Measurements from ENCODE around the gene BAIAP2L1. TPM values are rescaled to one million over a fixed set of nuclear protein-coding genes. Genes with fewer than 3 reads are reported as not detected.
A peak's percentile ranks its signal among the peaks of the same experiment; 100 is the strongest.

BAIAP2L1 gene
- total RNA-seq, 3 donors from 2014 or later, result 1.3 to 11.0 (median 8.5) TPM

DNA sequence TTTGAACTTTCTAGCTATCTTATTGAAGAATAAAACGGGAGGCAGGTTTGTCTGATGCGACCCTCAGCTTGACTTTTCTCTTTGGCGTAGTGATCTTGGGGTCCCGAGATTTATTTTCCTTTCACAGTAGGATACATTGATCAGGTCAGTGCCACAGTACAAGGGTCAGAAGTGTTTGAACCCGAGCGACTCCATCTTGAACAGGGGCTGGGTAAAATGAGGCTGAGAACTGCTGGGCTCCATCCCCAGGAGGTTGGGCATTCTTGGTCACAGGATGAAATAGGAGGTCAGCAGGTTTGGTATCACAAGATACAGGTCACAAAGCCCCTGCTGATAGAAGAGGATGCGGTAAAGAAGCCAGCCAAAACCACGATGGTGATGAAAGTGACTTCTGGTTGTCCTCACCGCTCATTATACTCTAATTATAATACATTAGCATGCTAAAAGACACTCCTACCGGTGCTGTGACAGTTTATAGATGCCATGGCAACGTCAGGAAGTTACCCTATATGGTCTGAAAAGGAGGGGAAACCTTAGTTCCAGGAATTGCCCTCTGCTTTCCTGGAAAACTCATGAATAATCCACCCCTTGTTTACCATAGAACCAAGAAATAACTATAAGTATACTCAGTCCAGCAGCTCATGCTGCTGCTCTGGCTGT is 145.8 kb downstream of the BAIAP2L1 start:
- no peak overlapping the region for H3K27ac ChIP-seq
- peaks cover 0 to 17% of the 10 kb centered on the region in 2 donors for H3K4me1 ChIP-seq
- H3K9me3 ChIP-seq, result no peaks in the 10 kb centered on the region
- TF ChIP-seq POLR2AphosphoS5 (IDR thresholded peaks at IDR 0.05), result no peak
- no peak for TF ChIP-seq POLR2A (IDR thresholded peaks at IDR 0.05)
- TF ChIP-seq, protein P1, sequence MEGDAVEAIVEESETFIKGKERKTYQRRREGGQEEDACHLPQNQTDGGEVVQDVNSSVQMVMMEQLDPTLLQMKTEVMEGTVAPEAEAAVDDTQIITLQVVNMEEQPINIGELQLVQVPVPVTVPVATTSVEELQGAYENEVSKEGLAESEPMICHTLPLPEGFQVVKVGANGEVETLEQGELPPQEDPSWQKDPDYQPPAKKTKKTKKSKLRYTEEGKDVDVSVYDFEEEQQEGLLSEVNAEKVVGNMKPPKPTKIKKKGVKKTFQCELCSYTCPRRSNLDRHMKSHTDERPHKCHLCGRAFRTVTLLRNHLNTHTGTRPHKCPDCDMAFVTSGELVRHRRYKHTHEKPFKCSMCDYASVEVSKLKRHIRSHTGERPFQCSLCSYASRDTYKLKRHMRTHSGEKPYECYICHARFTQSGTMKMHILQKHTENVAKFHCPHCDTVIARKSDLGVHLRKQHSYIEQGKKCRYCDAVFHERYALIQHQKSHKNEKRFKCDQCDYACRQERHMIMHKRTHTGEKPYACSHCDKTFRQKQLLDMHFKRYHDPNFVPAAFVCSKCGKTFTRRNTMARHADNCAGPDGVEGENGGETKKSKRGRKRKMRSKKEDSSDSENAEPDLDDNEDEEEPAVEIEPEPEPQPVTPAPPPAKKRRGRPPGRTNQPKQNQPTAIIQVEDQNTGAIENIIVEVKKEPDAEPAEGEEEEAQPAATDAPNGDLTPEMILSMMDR (IDR thresholded peaks at IDR 0.05), result no peak
- no peak overlapping the region for H3K4me3 ChIP-seq
- H3K36me3 ChIP-seq, result no peaks in the 10 kb centered on the region
- intact Hi-C loops (cut with DNase I; ENCODE audit: low total_unique reads), result no loop called here
- H3K27me3 ChIP-seq, result no peaks in the 10 kb centered on the region
- no peak for DNase-seq (ENCODE audit: low spot score in 2 of 2)

DNA sequence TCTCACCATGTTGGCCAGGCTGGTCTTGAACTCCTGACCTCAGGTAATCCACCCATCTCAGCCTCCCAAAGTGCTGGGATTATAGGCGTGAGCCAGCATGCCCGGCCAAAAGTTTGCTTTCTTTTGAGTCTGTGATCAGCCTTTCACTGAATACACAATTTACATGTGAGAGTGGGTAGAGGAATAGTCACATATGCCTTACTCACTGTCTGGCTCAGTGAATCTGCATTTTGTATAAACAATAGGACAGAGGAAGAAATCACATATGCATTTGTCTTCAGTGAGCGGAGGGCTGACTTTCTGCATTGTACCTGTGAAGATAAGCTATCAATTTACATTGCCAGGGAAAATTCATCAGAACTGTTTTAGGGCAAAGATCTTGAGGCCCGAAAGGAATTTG is 146.4 kb downstream of the BAIAP2L1 start:
- H3K27me3 ChIP-seq, result no peaks in the 10 kb centered on the region
- intact Hi-C loops (cut with DNase I; ENCODE audit: low total_unique reads), result no loop called here
- peaks cover 0 to 17% of the 10 kb centered on the region in 2 donors for H3K4me1 ChIP-seq
- no peak for DNase-seq (ENCODE audit: low spot score in 2 of 2)
- no peak overlapping the region for H3K27ac ChIP-seq
- H3K4me3 ChIP-seq, result no peak overlapping the region
- TF ChIP-seq, protein P1 (IDR thresholded peaks at IDR 0.05), result no peak
- TF ChIP-seq POLR2AphosphoS5 (IDR thresholded peaks at IDR 0.05), result no peak
- TF ChIP-seq POLR2A (IDR thresholded peaks at IDR 0.05), result no peak
- H3K9me3 ChIP-seq, result no peaks in the 10 kb centered on the region
- no peaks in the 10 kb centered on the region for H3K36me3 ChIP-seq

- intact Hi-C loops (cut with DNase I; ENCODE audit: low total_unique reads), result no loop called here
- Histone ChIP-seq H3K27ac (peak overlapping the region; percentile 83 to 88), H3K4me3 (peak overlapping the region; percentile 76 to 92 (median 91)), H3K36me3 (no peaks in the 10 kb centered on the region), H3K27me3 (no peaks in the 10 kb centered on the region), H3K4me1 (peaks cover 0 to 17% of the 10 kb centered on the region in 2 donors), H3K9me3 (no peaks in the 10 kb centered on the region)
- TF ChIP-seq POLR2A (IDR thresholded peaks at IDR 0.05), result no peak
- TF ChIP-seq, protein P1 (IDR thresholded peaks at IDR 0.05), result no peak
- TF ChIP-seq POLR2AphosphoS5 (IDR thresholded peaks at IDR 0.05), result peak in 1 of 3 donors; percentile 44
- DNase-seq (ENCODE audit: low spot score in 2 of 2), result no peak
Measured at GRCh38 chr7:98252425-98253054, 148.3 kb downstream of the BAIAP2L1 start.

DNA sequence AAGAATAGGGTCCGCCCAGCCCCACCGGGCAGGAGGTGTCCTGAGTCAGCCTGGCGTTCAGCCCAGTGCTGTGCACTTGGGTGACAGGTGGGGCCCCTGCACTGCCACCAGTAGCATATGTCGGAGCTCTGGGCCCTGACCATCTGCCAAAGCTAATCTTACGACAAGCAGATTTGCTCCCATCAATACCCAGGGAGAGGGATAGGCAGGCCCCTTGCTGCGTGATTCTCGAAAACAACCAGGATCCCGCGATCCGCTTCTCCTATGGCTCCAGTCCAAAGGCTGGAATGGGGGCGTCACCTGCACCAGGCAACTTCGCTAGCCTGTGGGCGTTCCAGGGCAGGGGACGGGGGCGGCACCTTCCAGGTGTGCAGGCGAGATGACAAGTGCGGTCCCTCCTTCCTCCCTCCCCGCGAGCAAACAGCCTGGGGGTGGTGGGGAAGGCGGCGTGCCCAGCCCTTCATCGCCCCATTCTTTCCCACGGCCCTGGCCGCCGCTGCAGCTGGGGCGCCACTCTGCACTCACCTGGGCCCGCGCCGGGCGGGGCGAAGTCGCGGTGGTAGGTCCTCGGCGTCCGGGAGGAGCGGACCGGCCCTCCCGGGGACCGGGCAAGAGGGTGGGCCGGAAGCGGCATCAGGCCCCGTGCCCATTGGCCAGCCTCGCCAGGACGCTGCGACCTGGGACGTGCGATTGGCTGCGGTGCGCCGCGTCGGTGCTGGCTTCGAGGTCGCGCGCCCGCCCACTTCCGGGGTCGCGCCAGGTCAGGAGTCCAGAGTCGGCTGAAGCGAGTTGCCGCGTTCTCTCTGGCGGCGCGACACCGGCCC is 149.1 kb downstream of the BAIAP2L1 start, which contains the start of gene TECPR1:
TSS of gene TECPR1 (minus strand) at position 632 of the 824 bp plus-strand sequence. CDS start 6,086 bp downstream, outside the sequence.
- peaks cover 0 to 17% of the 10 kb centered on the region in 2 donors for H3K4me1 ChIP-seq
- no peaks in the 10 kb centered on the region for H3K27me3 ChIP-seq
- peak within 1 kb of the TSS; percentile 83 to 88 for H3K27ac ChIP-seq
- no peaks in the 10 kb centered on the region for H3K36me3 ChIP-seq
- peak within 1 kb of the TSS; percentile 76 to 92 (median 91) for H3K4me3 ChIP-seq
- DNase-seq (ENCODE audit: low spot score in 2 of 2), result peak; percentile 92 to 95
- no peaks in the 10 kb centered on the region for H3K9me3 ChIP-seq
- TF ChIP-seq POLR2A (IDR thresholded peaks at IDR 0.05) (no peak), POLR2AphosphoS5 (IDR thresholded peaks at IDR 0.05) (peak; percentile 53 to 70 (median 60))
- TF ChIP-seq, protein P1 (IDR thresholded peaks at IDR 0.05), result no peak
- intact Hi-C loops (cut with DNase I; ENCODE audit: low total_unique reads), result no loop called here
